Measurements from ENCODE around the gene ADAMTS17.

ADAMTS17 gene

DNA sequence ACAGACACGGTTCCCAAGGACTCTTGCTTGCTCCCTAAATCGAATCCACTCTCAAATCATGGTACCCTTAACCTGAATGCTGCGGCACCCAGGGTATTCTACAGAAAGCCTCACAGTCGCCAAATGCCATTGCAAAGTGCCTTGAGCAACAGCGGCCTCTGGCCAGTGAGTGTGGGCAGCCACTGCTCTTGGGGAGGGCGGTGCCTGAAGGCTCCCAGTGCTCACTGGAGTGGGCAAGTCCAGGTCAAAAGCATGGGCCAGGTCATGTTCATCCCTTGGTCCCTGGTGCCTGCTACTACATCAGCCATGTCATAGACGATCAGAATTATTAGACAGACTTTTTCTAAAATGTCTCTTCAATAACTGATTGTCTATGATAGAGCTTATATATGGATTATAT lies 82.5 kb downstream of the ADAMTS17 start:
- peak in 5 of 42 donors; percentile 3 to 33 (median 8) for DNase-seq
- intact Hi-C loops (cut with DNase I), result no loop called here

DNA sequence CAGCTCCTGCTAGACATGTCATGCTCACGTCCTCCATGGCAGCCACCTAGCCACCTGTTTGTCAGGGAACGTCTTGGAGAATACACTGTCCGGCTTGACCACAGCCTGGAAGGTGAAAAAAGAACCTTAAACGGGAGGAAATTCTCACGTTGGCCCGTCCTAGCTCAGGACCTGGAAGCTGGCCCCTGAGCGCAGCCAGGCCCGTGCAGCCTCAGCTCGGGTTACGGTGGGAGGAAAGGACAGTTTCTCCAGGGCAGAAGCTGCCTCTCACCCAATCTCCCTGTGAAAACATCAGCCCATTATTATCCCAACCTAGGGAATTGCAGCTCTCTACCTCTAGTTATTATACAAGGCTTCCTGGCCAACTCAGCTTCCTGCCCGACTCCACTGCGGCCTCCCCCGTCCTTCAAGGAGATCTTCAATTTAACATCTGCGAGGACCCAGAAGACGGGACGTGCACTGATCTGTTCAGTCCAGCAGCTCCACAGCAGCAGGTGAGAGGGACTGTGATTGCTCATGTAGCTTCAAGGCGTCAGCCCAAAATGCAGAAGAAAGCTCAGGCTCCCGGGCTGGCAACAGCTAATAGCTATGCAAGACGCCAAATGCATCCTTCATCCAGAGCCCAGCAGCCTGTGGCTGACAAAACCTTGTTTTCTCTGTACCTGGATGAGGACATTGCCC lies 84.7 kb downstream of the ADAMTS17 start:
- DNase-seq, result peak in 9 of 42 donors; percentile 2 to 31 (median 11)
- intact Hi-C loops (cut with DNase I), result no loop called here

DNA sequence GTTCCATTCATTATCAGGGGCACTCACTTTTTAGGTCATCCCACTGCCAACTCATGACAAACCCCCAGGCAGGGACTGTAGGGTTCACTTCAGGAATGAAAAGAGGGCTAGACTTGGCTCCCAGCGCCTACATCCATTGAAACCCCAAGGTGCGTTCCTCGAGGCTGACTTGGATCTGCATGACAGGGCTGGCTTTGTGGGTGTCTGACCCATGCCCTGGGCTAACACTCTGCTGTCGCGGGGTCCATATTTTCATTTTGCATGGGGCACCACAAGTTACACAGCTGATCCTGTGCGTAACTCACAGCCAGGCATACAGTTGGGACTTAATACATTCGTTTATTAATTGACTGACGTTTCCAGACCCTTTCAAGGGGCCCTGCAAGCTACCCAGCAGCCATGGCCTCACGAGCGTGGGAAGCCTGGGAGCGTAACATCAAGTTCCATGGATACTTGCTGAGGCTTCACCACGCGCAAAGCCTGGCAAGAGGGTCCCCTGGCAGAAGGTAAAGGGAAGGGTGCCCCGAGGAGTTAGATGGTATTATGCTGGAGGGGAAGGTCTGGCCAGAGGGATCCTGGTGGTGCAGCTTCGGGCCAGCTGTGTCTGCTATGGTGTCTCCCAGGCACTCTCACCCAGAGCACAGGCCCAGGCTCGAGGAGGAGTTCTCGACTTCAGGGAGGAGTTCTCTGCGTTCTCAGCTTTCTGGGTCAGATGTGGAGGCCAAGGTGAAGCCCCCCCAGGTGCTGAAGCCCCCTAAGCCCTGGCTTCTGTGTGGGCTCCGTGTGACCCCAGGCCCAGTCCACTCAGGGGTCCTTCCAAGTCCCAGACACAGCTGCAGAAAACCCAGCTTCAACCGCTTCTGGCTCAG lies 85.4 kb downstream of the ADAMTS17 start:
- DNase-seq, result peak in 7 of 42 donors; percentile 0 to 20 (median 4)
- intact Hi-C loops (cut with DNase I), result no loop called here

DNA sequence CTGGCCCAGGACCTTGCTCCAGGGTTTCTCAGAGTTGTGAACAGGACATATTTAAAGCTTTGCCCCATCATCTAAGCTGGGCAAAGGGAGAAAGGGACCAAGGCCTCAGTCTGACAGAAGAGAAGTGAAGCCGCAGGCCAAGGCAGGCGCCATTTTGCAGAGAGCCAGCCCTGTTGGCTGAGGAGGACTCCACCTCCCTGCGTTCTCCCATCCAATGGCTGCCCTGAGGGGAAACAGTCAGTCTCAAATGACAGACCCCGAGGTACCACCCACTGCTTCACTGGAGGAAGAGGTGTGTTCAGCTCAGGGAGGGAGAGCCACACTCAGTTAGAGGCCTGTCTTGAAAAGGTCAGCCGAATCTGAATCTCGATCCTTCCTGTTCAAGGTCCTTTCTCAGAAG lies 86.1 kb downstream of the ADAMTS17 start:
- peak in 3 of 42 donors; percentile 2 to 18 (median 5) for DNase-seq
- intact Hi-C loops (cut with DNase I), result no loop called here

DNA sequence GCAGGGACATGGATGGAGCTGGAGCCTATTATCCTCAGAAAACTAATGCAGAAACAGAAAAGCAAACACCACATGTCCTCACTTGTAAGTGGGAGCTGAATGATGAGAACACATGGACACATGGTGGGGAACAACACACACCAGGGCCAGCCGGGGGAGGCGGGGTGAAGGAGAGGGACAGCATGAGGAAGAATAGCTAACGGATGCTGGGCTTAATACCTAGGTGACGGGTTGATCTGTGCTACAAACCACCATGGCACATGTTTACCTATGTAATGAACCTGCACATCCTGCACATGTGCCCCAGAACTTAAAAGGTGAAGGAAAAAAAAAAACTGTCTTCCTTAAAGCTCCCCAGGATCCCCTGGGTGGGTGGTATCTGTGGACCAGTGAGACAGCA lies 87.1 kb downstream of the ADAMTS17 start:
- peak in 7 of 42 donors; percentile 1 to 22 (median 8) for DNase-seq
- intact Hi-C loops (cut with DNase I), result no loop called here

DNA sequence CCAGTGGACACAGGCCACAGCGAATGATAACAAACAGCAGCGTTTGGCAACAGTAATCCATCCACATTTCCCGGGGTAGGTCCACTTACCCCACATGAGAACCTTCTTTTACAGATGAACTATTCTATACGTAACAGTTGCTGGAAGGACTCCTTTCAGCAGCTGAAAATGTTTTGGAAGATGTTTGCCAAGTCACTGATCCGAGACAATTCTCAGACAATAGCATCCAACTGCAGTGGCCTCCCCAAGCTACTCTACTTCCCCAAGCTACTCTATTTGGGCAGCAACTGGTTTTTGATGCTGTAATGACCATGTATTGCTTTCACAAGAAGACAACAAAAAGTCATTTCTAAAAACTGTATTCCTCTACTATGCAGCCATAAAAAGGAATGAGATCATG lies 87.5 kb downstream of the ADAMTS17 start:
- peak in 3 of 42 donors; percentile 0 to 7 (median 2) for DNase-seq
- intact Hi-C loops (cut with DNase I), result no loop called here

DNA sequence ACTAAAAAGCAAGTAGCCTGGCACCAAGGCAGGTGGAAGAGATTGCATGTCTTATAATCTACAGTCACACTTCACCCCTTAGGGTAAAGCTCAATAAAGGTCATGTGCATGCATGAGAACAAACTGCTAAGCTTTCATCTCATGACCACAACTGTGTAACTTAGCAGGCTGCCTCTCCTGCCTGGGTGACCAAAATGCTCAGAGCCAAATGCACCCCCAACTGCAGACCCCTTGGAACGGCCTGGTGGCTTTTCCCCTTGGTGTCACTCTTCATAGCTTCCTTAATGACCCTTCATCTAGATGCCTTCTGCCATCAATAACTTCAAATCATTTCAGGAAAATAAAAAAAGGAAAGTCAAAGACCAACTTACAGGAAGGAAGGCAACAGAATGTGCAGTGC lies 88.1 kb downstream of the ADAMTS17 start:
- DNase-seq, result peak in 5 of 42 donors; percentile 1 to 9 (median 6)
- intact Hi-C loops (cut with DNase I), result no loop called here

DNA sequence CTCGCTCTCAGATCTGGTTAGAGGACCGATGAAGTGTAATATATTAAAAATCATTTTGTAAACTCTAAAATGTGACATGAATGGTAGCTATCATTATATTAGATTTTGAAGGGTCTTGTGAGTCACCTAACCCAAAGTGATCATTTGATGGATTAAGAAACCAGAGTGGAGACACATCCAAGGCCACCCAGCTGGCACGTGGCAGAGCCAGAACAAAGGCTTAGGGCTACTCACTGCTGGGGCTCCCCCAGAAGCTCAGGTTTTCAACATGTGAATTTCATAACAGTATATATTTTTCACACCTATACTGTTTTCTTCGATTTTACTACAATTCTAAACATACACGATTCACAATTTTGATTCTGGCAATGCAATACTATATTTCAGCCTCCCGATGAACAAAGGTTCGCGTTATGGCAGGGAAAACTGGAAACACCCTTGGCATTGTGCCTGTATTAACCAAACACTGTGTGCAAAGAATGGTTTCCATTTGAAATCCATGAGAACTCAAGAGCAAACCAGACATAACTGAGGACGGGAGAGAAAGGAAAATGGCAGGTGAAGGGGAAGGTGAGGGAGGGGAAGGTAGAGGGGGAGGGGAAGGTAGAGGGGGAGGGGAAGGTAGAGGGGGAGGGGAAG lies 88.9 kb downstream of the ADAMTS17 start:
- peak in 3 of 42 donors; percentile 3 to 9 (median 6) for DNase-seq
- intact Hi-C loops (cut with DNase I), result no loop called here

DNA sequence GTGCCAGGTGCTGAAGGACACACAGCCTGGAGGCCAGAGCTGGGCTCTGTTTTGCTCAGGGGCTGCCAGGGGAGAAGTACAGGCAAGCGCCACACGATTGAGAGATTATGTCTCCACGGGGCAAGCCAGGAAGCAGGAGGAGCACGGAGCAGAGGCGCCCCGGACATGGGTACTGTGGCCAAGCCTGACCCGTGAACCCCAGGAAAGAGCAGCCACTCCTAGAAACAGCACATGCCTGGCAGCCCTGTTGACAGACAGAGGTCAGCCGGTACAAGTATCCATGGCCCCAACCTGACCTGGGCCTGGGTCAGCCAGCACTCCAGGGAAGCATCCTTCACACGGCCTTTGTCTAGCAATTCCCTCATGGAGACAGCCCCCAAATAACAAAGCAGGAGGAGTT lies 89.4 kb downstream of the ADAMTS17 start:
- DNase-seq, result peak in 5 of 42 donors; percentile 1 to 31 (median 6)
- intact Hi-C loops (cut with DNase I), result no loop called here

DNA sequence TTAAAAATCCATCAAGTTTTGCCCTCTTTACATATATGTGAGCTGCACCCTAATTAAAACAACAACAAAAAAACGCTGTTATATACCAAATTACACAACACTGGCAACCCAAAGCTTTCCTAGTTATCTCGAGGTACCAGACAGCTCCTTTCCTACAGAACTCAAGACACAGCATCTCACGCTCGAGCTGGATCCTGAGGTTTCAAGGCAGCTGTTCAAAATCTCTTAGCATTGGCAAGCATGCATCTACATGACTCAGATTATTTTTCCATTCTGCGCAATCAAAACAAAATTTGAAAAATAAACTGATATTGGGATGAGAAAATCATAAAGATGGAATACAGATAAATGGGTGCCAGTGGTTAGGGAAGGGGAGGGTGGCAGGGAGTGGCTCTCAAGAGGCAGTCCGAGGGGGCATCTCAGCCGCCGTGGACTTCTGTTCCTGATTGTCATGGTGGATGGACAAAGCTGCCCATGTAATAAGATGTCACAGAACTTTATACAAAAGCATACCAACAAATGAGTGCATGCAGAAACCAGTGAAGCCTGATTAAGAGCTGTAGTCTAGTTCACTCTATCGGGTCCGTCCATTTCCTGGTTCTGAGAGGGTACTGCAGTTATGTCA lies 91.5 kb downstream of the ADAMTS17 start:
- intact Hi-C loops (cut with DNase I), result no loop called here
- peak in 6 of 42 donors; percentile 2 to 37 (median 17) for DNase-seq

DNA sequence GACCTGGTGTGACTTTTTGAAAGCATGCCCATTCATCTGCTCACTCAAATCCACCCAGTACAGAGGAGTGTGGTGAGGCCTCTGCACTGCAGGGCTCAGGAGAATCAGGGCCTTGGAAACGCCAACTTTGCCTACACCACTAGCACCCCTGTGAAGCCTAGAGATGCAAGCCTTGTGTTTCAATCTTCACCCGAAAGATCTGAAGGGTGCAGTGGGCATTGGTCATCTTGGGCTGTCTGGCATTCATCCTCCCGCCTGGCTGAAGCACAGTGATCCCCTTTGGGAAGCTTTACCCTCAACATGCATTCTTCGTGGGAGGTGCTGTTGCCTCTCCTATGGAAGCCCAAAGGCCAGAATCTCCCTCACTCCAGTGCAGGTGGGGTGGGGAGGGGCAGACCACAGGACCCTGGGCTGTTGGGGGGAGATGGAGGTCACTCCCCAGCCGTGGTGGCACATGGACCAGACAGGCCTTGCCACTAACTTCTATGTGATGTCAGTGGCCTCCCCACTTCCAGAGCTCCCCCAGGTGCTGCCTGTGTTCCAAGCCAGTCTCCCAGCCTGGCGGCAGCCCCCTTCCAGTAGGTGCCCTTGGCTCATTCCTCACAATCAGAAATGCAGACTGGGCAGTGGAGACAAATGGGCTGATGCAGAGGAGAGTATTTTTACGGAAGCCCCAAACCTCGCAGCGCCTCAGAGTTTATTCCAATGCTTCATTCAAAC lies 92.5 kb downstream of the ADAMTS17 start:
- intact Hi-C loops (cut with DNase I), result no loop called here

DNA sequence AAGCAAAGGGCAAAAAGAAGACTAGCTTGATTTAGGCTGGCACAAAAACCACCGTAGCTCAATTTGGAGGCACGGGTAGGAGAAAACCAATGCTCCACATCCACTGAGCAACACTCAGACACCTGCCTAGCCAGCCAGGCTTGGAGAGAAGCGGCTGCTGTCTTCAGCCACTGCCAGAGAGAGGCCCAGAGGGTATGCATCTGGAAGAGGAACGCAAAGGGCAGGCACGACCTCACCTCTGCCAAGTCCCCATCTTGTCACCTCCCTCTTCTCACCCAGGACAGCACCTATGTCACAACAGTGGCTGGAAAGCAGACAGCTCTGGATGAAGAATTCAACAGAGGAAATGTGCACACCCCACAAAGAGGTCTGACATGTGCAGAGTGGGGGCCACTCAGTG lies 93.5 kb downstream of the ADAMTS17 start:
- peak in 3 of 42 donors; percentile 5 to 12 (median 10) for DNase-seq
- intact Hi-C loops (cut with DNase I), result no loop called here

More for the DNA sequence above, 92.5 kb downstream of the ADAMTS17 start:
- peak in 5 of 42 donors; percentile 7 to 29 (median 12) for DNase-seq

DNA sequence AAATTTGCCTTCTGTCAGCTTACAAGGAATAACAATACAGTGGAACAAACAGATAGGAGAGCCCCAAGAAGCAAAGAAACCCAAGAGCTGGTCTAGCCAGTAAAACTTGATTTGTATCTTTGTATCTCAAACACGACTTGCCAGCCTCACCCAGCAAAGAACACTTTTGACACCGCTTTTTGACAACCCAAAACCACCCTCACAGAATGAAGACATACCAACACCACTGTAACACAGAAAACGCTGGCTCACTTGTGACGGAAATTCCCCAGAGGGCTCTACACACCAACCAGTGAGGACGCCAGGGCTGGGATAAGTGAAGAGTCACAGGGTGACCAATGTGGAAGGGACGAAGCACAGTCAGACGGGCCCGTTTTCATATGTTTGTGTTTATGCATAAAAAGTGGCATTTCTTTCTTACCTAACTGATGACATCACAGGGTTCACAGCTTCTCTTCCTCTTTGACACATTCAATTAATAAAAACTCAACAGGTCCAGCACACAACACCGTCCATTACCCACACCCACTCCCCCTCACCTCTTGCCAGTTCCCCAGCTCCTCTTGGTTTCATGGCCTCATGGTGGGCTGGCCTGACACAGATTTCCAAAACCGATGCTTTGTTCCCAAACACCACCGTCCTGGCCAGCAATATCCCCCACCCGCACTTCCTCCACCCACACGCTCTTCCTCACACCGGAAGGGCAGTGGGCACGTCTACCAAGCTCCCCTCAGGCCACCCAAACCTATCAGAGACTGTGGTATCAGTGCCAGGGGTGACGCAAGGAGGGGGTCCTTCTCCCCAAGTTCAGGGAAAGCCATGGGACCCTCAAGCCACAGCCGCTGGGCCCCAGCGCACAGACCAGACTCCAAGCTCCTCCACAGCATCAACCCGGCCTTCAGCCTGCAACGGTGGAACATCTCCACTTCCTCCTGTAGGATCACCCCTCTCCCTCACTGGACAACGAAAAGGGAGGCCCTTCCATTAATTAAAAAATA lies 94.2 kb downstream of the ADAMTS17 start:
- intact Hi-C loops (cut with DNase I), result no loop called here
- peak in 4 of 42 donors; percentile 4 to 13 (median 8) for DNase-seq

DNA sequence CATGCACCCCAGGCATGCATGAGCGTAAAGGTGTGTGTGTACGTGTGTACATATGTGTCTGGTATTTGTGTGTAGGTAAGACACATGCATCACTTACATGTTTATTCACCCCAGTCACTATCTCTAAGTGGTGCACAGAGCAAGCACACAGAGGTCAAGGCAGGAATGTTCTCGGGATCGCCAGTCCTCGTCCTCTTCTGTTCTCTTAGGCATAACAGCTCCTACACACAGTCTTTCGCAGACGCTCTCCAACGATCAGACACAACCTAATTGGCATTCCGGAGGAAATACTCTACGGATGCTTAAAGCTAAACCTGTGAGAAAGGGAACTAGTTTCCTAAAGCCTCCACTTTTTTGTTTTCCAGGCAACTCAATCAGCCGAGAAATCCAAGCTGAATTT lies 95.9 kb downstream of the ADAMTS17 start:
- intact Hi-C loops (cut with DNase I), result no loop called here
- DNase-seq, result no peak

DNA sequence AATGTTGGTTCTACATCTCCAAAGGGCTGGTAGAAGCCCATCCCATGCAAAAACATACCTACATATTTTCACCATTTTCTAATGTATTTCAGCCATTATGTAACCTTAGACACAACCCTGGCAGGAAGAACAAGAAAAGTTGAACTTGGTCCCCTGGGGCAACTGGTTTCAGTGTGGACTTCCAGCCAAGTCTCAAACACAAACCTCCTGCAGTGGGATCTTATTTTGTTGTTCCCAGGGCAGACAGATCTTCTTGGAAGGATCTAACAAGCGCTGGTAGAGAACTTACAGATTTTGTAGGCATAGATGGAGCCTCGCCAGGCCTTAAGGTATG lies 96.3 kb downstream of the ADAMTS17 start:
- no peak for DNase-seq
- intact Hi-C loops (cut with DNase I), result no loop called here

DNA sequence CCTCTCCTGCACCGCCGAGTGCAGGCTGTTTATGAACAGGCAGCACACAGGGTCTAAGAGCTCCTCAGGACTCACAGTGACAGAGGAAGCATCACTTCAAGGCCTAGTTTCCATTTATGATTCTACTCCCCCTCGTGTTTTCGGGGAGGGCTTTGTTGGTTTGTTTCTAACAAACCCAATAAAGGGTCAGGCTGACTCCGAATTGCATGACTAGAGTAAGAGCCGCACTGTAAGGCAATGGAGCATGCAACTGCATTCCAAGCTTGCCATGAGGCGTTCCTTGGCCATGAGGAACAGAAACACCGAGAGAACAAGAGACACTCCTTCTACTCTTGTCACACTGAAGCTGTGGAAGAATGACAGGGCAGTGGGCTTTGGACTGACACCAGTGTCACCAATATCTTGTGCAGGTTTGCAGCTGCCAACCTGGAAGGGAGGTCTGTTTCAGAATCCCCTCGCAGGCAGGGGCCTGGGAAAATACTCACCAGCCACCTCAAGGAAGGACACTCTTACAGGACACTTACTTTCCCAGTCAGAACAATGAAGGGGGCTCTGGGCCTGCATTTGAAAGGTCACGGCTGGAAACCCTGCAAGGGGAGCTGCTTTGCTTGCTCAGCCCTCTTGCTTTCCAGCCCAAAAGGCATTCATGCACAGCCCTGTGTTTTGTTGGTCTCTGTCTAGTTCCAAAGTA lies 96.8 kb downstream of the ADAMTS17 start:
- no peak for DNase-seq
- intact Hi-C loops (cut with DNase I), result no loop called here

DNA sequence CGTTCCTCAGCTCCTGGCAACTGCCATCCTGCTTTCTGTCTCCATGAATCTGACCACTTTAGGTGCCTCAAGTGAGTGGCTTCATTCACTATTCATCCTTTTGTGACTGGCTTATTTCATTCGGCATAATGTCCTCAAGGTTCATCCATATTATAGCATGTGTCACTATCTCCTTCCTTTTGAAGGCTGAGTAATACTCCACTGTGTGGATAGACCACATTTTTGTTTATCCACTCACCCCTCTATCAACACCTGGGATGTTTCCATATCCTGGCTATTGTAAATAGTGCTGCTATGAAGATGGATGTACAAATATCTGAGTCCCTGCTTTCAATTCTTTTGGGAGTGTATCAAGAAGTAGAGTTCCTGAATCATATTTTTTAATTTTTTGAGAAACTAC lies 98.8 kb downstream of the ADAMTS17 start:
- intact Hi-C loops (cut with DNase I), result no loop called here

More for the DNA sequence above, 98.8 kb downstream of the ADAMTS17 start:
- DNase-seq, result no peak
